Measurements from ENCODE around the gene AP2M1. TPM values are rescaled to one million over a fixed set of nuclear protein-coding genes. Genes with fewer than 3 reads are reported as not detected.
"Not testable (repeated sequence)": the region's sequence is repeated elsewhere in the genome, so short reads cannot be mapped to it uniquely, and the experiment has no call there.

AP2M1 gene
- total RNA-seq, 2 experiments from 2014 or later, result 206 to 212 TPM

DNA sequence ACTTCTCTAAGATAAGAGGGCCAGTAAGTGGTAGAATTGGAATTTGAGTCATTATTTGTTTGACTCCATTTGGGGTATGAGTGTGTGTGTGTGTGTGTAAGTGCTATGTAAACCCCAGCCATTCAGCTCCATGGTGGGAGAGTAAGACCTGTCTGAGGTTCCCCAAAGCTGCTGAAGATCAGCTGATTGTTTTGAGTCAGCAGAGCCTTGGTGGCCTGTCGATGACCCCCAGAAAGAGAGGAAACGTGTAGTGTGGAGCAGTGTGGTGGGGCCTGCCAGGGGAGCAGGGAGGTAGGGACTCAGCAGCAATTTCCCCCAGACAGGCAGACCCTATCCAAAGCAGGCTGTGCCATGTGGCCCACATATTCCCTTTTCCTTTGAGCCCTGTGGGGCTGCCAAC lies 14.2 kb upstream of the AP2M1 start:
- DNase-seq, result no peak
- peaks cover 10% of the 10 kb centered on the region for H3K36me3 Mint-ChIP-seq (ENCODE audit: low read depth)
- no peak overlapping the region for H3K4me3 Mint-ChIP-seq
- CTCF ChIA-PET, result interaction anchor here (1.2 kb wide), 1 partner anchor 89 kb away, joined by 3 read pairs; the partner anchor contains the start of gene EEF1AKMT4
- intact Hi-C loops (cut with micrococcal nuclease), result no loop called here
- H3K4me1 Mint-ChIP-seq (ENCODE audit: low read depth), result peaks cover 26% of the 10 kb centered on the region
- no peaks in the 10 kb centered on the region for H3K27me3 Mint-ChIP-seq (ENCODE audit: low read depth)
- no peaks in the 10 kb centered on the region for H3K9me3 Mint-ChIP-seq
- H3K27ac Mint-ChIP-seq, result no peak overlapping the region

DNA sequence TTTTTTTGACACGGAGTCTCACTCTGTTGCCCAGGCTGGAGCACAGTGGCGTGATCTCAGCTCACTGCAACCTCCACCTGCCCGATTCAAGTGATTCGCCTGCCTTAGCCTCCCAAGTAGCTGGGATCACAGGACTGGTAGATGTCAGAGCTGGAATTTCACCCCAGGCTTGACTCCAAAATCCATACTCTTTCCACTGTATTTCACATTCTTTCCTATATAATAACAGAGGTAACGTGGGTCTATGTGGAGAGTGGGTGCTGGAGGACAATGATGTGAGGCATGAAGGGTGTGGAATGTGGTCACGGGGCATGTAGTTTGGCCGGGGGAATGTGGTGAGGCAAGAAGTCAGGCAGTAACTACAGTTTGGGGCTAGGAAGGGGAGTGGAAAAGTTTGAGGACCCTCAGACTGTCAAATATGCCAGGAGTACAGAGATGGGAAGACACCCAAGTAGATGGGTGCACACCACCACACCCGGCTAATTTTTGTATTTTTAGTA lies 12.0 kb upstream of the AP2M1 start:
- H3K4me3 Mint-ChIP-seq; H3K27ac Mint-ChIP-seq; intact Hi-C loops (cut with micrococcal nuclease); H3K9me3 Mint-ChIP-seq; H3K27me3 Mint-ChIP-seq (ENCODE audit: low read depth); DNase-seq: not testable (repeated sequence)
- CTCF ChIA-PET, result interaction anchor here (0.6 kb wide), 1 partner anchor 65 kb away, joined by 3 read pairs; no protein-coding TSS in a partner anchor
- peaks cover 12% of the 10 kb centered on the region for H3K36me3 Mint-ChIP-seq (ENCODE audit: low read depth)
- H3K4me1 Mint-ChIP-seq (ENCODE audit: low read depth), result peaks cover 12% of the 10 kb centered on the region

DNA sequence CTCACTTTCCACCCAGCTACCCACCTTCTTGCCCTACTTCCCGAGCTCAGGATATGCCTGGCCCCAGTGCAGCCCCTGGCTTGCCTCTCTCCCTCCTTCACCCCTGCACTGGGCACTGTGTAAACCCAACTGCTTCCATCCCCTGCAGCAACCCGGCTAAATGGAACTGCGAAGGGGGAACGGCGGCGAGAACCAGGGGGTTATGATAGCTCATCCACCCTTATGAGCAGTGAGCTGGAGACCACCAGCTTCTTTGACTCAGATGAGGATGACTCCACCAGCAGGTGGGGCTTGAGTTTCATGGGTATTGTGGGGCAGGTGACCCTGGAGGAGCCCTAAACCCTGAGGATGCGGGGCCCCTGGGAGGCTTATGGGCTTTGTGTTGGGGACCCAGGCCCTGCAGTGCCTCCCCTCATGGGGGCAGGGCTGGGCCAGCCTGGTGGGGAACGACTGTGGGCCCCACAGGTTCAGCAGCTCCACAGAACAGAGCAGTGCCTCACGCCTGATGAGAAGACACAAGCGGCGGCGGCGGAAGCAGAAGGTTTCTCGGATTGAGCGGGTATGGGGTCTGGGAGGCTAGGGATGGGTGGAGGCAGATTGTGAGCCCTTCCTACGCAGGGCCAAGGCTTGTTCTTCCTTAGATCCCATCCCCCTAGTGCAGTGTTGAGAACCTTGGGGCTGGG lies 9.9 kb upstream of the AP2M1 start:
- Mint-ChIP-seq H3K27ac (no peak overlapping the region), H3K36me3 (ENCODE audit: low read depth) (peaks cover 17% of the 10 kb centered on the region), H3K4me1 (ENCODE audit: low read depth) (peaks cover 9% of the 10 kb centered on the region), H3K27me3 (ENCODE audit: low read depth) (no peaks in the 10 kb centered on the region), H3K4me3 (no peak overlapping the region), H3K9me3 (no peaks in the 10 kb centered on the region)
- intact Hi-C loops (cut with micrococcal nuclease), result no loop called here
- CTCF ChIA-PET, result interaction anchor here (1.3 kb wide), 1 partner anchor 85 kb away, joined by 3 read pairs; the partner anchor contains the start of gene EEF1AKMT4
- no peak for DNase-seq

DNA sequence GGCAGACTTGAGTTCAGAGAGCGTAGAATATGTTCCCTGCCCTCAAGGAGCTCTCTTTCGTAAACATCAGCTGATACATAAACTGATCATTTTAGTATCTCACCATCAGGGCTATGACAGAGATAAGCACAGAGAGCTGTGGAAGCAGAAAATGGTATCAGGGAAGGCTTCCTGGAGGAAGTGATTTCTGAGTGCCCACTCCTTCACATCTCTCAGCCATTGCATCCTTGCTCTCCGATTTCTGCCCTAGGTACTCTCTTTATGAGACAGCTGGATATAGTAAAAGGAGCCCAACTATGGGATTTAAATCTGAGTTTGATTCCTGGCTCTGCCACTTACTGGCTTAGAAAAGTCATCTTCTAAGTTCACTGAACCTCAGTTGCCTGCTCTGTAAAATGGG lies 9.1 kb upstream of the AP2M1 start:
- intact Hi-C loops (cut with micrococcal nuclease), result no loop called here
- Mint-ChIP-seq H3K4me3 (no peak overlapping the region), H3K36me3 (ENCODE audit: low read depth) (peaks cover 17% of the 10 kb centered on the region), H3K27ac (no peak overlapping the region), H3K27me3 (ENCODE audit: low read depth) (no peaks in the 10 kb centered on the region), H3K9me3 (no peaks in the 10 kb centered on the region), H3K4me1 (ENCODE audit: low read depth) (peaks cover 3% of the 10 kb centered on the region)
- CTCF ChIA-PET, result no interaction called here
- DNase-seq, result no peak

DNA sequence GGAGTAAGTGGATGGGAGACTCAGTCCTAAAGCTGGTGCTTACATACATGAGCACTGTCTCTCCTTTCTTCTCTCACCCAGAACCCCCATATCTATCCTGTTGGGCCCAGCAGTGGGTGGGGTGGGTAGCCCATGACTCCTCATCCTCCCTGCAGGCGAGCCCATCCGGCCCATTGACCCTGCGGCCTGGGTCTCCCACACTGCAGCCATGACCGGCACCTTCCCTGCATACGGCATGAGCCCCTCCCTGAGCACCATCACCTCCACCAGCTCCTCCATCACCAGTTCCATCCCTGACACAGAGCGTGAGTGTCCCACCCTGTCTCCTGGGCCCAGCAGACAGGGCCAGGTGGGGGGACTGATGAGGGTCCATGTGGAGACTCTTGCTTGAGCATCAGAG lies 8.0 kb upstream of the AP2M1 start:
- no peak overlapping the region for H3K27ac Mint-ChIP-seq
- H3K36me3 Mint-ChIP-seq (ENCODE audit: low read depth), result peaks cover 20% of the 10 kb centered on the region
- DNase-seq, result no peak
- H3K4me1 Mint-ChIP-seq (ENCODE audit: low read depth), result no peaks in the 10 kb centered on the region
- intact Hi-C loops (cut with micrococcal nuclease), result no loop called here
- H3K9me3 Mint-ChIP-seq, result no peaks in the 10 kb centered on the region
- no peaks in the 10 kb centered on the region for H3K27me3 Mint-ChIP-seq (ENCODE audit: low read depth)
- CTCF ChIA-PET, result no interaction called here
- H3K4me3 Mint-ChIP-seq, result no peak overlapping the region

DNA sequence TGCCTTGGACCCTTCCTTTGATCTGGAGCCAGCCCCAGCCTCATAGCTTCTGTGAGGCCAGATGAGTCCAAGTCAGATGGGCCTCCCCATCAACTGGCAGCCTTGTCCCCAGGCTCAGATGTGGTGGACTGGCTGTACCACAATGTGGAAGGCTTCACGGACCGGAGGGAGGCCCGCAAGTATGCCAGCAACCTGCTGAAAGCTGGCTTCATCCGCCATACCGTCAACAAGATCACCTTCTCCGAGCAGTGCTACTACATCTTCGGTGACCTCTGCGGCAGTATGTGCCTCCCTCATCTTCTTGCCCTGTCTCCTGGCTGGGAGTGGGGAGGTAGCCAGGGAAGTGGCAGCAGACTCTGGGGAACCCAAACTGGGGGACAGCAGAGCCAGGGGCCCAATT lies 6.9 kb upstream of the AP2M1 start:
- Mint-ChIP-seq H3K36me3 (ENCODE audit: low read depth) (peaks cover 19% of the 10 kb centered on the region), H3K4me1 (ENCODE audit: low read depth) (no peaks in the 10 kb centered on the region), H3K9me3 (no peaks in the 10 kb centered on the region), H3K27me3 (ENCODE audit: low read depth) (no peaks in the 10 kb centered on the region), H3K4me3 (no peak overlapping the region), H3K27ac (no peak overlapping the region)
- CTCF ChIA-PET, result no interaction called here
- intact Hi-C loops (cut with micrococcal nuclease), result no loop called here
- no peak for DNase-seq

DNA sequence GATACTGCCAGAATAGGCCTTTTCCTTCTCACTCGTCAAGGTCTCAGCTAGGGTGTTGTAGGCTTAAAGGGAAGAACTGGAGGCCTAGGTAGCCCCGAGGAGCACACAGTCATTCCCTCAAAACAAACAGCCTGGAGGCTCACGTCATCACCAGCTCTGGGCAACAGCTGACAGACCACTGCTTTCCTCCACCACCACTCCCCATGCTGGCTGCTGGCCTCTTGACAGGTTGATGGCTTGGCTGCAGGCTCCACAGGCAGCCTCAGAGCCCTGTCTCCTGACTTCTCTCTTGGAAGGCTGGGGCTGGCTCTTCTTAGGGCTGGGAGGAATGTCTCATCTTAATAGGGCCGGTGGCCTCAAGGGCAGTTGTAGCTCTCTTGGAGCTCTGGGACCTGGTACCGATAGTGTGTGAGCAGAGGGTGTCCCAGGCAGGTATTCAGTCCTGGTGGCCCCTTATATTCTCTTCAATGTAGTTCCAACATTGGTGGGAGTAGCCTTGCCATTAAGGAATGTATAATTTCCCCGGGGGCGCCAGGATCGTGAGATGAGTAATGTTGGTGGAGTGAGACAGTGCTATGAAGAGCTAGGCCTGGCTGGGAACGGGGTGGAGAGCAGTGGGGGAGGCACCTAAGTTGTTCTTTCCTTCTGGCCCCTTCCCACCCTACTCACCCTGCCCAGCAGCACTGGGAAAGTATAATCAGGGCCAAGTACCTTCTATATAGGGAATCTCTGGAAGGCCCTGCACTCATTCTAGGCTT lies 6.1 kb upstream of the AP2M1 start:
- intact Hi-C loops (cut with micrococcal nuclease), result no loop called here
- Mint-ChIP-seq H3K4me1 (ENCODE audit: low read depth) (no peaks in the 10 kb centered on the region), H3K27me3 (ENCODE audit: low read depth) (no peaks in the 10 kb centered on the region), H3K4me3 (no peak overlapping the region), H3K27ac (no peak overlapping the region), H3K36me3 (ENCODE audit: low read depth) (peaks cover 19% of the 10 kb centered on the region), H3K9me3 (no peaks in the 10 kb centered on the region)
- no peak for DNase-seq
- CTCF ChIA-PET, result no interaction called here

DNA sequence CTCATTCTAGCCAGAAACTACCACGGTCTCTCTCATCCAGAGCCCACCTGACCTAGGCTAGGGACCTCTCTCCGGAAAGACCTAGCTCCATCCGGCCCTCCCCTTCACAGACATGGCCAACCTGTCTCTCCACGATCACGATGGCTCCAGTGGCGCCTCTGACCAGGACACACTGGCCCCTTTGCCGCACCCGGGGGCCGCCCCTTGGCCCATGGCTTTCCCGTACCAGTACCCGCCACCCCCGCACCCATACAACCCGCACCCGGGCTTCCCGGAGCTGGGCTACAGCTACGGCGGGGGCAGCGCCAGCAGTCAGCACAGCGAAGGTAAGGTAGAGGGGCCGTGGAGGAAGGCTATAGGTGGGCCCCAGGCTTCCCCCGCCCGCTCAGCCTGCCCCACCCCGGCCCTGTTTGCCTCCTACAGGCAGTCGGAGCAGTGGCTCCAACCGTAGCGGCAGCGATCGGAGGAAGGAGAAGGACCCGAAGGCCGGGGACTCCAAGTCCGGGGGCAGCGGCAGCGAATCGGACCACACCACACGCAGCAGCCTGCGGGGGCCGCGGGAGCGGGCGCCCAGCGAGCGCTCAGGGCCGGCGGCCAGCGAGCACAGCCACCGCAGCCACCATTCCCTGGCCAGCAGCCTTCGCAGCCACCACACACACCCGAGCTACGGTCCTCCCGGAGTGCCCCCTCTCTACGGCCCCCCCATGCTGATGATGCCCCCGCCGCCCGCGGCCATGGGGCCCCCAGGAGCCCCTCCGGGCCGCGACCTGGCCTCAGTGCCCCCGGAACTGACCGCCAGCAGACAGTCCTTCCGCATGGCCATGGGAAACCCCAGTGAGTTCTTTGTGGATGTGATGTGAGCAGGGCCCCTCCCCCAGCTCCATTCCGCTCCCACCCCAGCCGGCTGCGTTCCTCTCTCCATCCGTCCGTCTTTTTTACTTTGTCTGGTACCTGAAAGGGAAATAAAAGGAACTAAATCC lies 4.5 kb upstream of the AP2M1 start:
- CTCF ChIA-PET, result interaction anchor here (0.6 kb wide), 1 partner anchor 77 kb away, joined by 4 read pairs; no protein-coding TSS in a partner anchor
- Mint-ChIP-seq H3K4me3 (no peak overlapping the region), H3K27me3 (ENCODE audit: low read depth) (no peaks in the 10 kb centered on the region), H3K4me1 (ENCODE audit: low read depth) (peaks cover 3% of the 10 kb centered on the region), H3K36me3 (ENCODE audit: low read depth) (peaks cover 14% of the 10 kb centered on the region), H3K27ac (no peak overlapping the region), H3K9me3 (no peaks in the 10 kb centered on the region)
- intact Hi-C loops (cut with micrococcal nuclease), result no loop called here
- no peak for DNase-seq

DNA sequence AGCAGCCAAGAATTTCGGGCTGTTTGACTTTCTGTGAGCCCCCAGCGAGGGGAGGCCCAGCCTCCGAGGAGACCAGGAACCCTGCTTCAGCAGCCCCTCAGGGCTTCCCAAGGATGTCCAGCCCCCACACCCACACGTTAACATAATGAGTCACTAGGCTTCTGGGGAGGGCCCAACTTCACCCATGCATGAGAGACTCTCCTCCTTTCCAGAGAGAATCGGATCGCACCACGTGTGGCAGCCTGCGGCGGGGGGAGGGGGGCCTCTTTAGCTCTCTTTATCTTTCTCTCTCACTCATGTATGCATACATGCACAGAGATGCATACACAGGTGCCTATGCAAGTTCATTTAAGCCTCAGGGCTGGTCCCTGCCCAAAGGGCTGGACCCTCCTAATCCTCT lies 3.1 kb upstream of the AP2M1 start:
- intact Hi-C loops (cut with micrococcal nuclease), result no loop called here
- H3K27ac Mint-ChIP-seq, result no peak overlapping the region
- no peak for DNase-seq
- peaks cover 15% of the 10 kb centered on the region for H3K4me1 Mint-ChIP-seq (ENCODE audit: low read depth)
- peaks cover 12% of the 10 kb centered on the region for H3K36me3 Mint-ChIP-seq (ENCODE audit: low read depth)
- CTCF ChIA-PET, result interaction anchor here (0.7 kb wide), 1 partner anchor 18 kb away, joined by 3 read pairs; no protein-coding TSS in a partner anchor
- no peaks in the 10 kb centered on the region for H3K9me3 Mint-ChIP-seq
- H3K4me3 Mint-ChIP-seq, result no peak overlapping the region
- H3K27me3 Mint-ChIP-seq (ENCODE audit: low read depth), result no peaks in the 10 kb centered on the region

DNA sequence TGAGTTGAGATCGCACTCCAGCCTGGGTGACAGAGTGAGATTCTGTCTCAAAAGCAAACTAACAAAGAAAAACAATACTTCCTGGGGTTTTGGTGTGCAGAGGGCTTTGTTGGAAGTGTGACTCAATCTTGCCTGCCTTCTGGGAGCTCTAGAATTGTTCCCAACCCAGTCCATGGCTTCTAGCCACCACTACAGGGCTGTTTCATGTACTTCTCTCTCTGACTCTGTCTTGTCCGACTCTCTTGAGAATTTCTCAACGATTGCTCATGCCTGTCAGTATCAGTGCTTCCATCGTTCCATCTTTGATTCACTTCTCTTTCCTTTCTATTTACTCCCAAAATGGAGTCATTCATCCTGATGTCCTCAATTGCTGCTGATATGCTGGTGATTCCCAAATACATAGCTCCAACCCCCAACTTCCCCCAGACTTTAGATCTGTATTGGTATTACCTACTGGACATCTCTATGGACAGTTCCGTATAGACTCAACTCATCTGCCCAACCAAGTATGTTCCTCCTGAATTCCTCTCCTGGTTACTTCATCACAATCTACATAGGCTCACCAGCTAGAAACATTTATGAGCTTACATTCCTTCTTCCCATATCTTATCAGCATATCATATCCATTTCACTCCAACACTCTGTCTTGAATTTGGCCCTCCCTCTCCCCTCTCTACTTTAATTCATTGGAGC lies 1.8 kb upstream of the AP2M1 start:
- peaks cover 12% of the 10 kb centered on the region for H3K36me3 Mint-ChIP-seq (ENCODE audit: low read depth)
- H3K4me1 Mint-ChIP-seq (ENCODE audit: low read depth), result peaks cover 25% of the 10 kb centered on the region
- no peaks in the 10 kb centered on the region for H3K9me3 Mint-ChIP-seq
- CTCF ChIA-PET, result interaction anchor here (0.6 to 1.1 kb wide), 3 partner anchors 18 to 134 kb away, joined by 3 read pairs; partner anchors contain the start of gene DVL3
- intact Hi-C loops (cut with micrococcal nuclease), result no loop called here
- DNase-seq, result no peak
- H3K4me3 Mint-ChIP-seq, result no peak overlapping the region
- H3K27ac Mint-ChIP-seq, result no peak overlapping the region
- no peaks in the 10 kb centered on the region for H3K27me3 Mint-ChIP-seq (ENCODE audit: low read depth)

DNA sequence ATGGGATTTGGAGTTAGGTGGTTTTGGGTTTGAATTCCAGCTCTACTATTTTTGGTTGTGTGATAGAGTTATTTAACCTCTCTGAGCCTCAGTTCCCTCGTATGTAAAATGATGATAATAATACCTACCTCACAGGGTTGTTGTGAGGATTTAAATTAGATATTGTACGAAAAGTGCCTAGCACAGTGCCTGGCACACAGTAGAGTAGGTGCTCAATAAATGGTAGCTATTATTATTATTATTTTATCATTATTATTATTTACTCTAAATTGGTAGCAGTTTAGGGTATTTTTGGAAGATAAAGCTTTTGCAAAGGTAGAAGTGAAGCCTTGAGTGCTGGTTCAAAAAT lies 1.3 kb upstream of the AP2M1 start:
- no peak overlapping the region for H3K4me3 Mint-ChIP-seq
- intact Hi-C loops (cut with micrococcal nuclease), result no loop called here
- peaks cover 29% of the 10 kb centered on the region for H3K4me1 Mint-ChIP-seq (ENCODE audit: low read depth)
- CTCF ChIA-PET, result interaction anchor here (1.0 to 2.1 kb wide), 4 partner anchors 18 to 133 kb away, joined by 3 to 10 read pairs (median 3); partner anchors contain the start of gene DVL3
- DNase-seq, result no peak
- no peak overlapping the region for H3K27ac Mint-ChIP-seq
- no peaks in the 10 kb centered on the region for H3K27me3 Mint-ChIP-seq (ENCODE audit: low read depth)
- H3K36me3 Mint-ChIP-seq (ENCODE audit: low read depth), result peaks cover 16% of the 10 kb centered on the region
- H3K9me3 Mint-ChIP-seq, result no peaks in the 10 kb centered on the region

Data from activated naive CD4-positive, alpha-beta T cell treated with anti-CD3 and anti-CD28 coated beads for 36 hours (primary cell).